Tongue (tissue), 2 donors: Measurements from ENCODE around the gene VPS13A. TPM values are rescaled to one million over a fixed set of nuclear protein-coding genes. Genes with fewer than 3 reads are reported as not detected.
"Not testable (repeated sequence)": the region's sequence is repeated elsewhere in the genome, so short reads cannot be mapped to it uniquely, and the experiment has no call there.

ENCODE experiments used
- DNase-seq: peaks from one replicate; pipeline ENCODE4 v3.0.0-alpha.2; 2015
- total RNA-seq: library from RNA; depleted of rRNA; stranded (reverse); fragments of >200 nt; gene quantifications from one replicate; pipeline ENCODE4 v1.2.3, GENCODE V29; 2014

VPS13A gene
- total RNA-seq, 1 donor from 2014 or later = 68.7 TPM

- no peak for DNase-seq
Measured at GRCh38 chr9:77305622-77306400, 128.5 kb downstream of the VPS13A start.

GRCh38 chr9:77307166-77307565, 129.8 kb downstream of the VPS13A start:
- DNase-seq = no peak

- DNase-seq = no peak
Measured at GRCh38 chr9:77316058-77316457, 138.7 kb downstream of the VPS13A start.

- DNase-seq = no peak
Measured at GRCh38 chr9:77325058-77325457, 147.7 kb downstream of the VPS13A start.

GRCh38 chr9:77328102-77328501, 150.8 kb downstream of the VPS13A start:
- no peak for DNase-seq

- no peak for DNase-seq
Measured at GRCh38 chr9:77370064-77370463, 192.7 kb downstream of the VPS13A start.

GRCh38 chr9:77374266-77374665, 196.9 kb downstream of the VPS13A start:
- no peak for DNase-seq

GRCh38 chr9:77375956-77376532, 198.7 kb downstream of the VPS13A start:
- no peak for DNase-seq

- no peak for DNase-seq
Measured at GRCh38 chr9:77384406-77384805, 207.1 kb downstream of the VPS13A start.

- DNase-seq = no peak
Measured at GRCh38 chr9:77386187-77386586, 208.9 kb downstream of the VPS13A start.

GRCh38 chr9:77391834-77392233, 214.5 kb downstream of the VPS13A start:
- DNase-seq = no peak

GRCh38 chr9:77392328-77392727, 215.0 kb downstream of the VPS13A start:
- DNase-seq = no peak

GRCh38 chr9:77398581-77398980, 221.2 kb downstream of the VPS13A start:
- not testable (repeated sequence) for DNase-seq

- no peak for DNase-seq
Measured at GRCh38 chr9:77399964-77400363, 222.6 kb downstream of the VPS13A start.

GRCh38 chr9:77402286-77402685, 225.0 kb downstream of the VPS13A start:
- DNase-seq = no peak

GRCh38 chr9:77403239-77403638, 225.9 kb downstream of the VPS13A start:
- DNase-seq = no peak

- DNase-seq = not testable (repeated sequence)
Measured at GRCh38 chr9:77408521-77408920, 231.2 kb downstream of the VPS13A start.

GRCh38 chr9:77417566-77417965, 240.2 kb downstream of the VPS13A start:
- no peak for DNase-seq

- no peak for DNase-seq
Measured at GRCh38 chr9:77418226-77418625, 240.9 kb downstream of the VPS13A start.

- DNase-seq = no peak
Measured at GRCh38 chr9:77420641-77421040, 243.3 kb downstream of the VPS13A start.

GRCh38 chr9:77421506-77422265, 244.4 kb downstream of the VPS13A start:
- DNase-seq = no peak

GRCh38 chr9:77422969-77423368, 245.6 kb downstream of the VPS13A start:
- no peak for DNase-seq

GRCh38 chr9:77423841-77424240, 246.5 kb downstream of the VPS13A start:
- no peak for DNase-seq
